HTERT RPE-1 (cell line): ENCODE results near the gene TLR2.

Source experiments
- in situ Hi-C: fragments of 300-500 bp; cut with MboI; formaldehyde crosslinking; loops from 4 replicates; pipeline ENCODE4 v1.14.3; 2020; ENCODE audit warnings: low sequenced_read_pairs

TLR2 gene

DNA sequence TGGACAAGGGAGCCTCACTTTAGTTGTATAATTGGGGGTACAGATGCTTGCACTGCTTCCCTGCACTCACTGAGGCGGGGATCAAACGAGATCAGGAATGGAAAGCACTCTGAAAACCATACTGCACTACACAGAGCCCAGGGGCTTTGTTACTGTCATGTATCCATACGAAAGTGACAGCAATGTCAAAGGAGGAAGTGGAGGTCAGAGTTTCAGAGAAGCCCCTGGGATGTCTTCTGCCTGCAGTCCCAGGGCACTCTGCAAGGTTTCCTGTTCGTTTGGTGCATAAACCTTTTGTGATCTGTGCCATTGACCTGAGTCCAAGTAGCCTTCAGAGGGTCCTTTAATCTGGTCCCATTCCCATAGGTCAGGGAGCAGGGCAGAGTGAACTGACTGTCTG, 44.6 kb downstream of the TLR2 start:
- in situ Hi-C loops, result no loop called here

DNA sequence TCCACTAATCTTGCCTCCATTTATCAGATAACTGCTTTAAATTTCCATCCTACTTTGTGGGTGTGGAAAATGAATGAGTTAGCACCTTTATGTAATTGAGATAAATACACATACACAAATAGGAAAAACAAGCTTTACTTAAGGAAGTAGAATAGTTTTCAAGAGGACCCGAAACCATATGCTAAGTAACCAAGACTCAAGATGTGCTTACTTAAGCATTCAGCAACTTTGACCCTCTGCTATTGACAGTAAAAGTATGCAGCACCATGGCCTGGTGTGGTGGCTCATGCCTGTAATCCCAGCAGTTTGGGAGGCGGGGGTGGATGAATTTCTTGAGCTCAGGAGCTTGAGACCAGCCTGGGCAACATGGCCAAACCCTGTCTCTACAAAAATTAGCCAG, 45.8 kb downstream of the TLR2 start:
- in situ Hi-C loops, result no loop called here

DNA sequence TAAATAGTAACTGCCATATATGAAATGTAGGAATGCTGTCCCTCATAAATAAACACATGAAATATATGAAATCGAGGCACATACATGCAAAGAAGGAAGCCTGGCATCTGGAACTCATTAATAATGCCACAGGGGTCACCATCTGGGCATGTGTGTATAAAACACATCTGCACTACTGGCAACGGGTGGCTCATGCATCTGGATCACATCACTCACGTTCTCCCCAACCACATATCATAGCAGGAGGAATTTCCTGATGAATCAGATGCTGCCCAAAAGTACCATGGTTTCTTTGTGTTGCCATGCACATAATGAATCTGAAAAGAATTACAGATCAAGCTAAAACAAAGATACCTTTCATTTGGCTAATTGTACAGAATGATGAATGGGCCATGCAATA, 47.2 kb downstream of the TLR2 start:
- in situ Hi-C loops, result no loop called here

DNA sequence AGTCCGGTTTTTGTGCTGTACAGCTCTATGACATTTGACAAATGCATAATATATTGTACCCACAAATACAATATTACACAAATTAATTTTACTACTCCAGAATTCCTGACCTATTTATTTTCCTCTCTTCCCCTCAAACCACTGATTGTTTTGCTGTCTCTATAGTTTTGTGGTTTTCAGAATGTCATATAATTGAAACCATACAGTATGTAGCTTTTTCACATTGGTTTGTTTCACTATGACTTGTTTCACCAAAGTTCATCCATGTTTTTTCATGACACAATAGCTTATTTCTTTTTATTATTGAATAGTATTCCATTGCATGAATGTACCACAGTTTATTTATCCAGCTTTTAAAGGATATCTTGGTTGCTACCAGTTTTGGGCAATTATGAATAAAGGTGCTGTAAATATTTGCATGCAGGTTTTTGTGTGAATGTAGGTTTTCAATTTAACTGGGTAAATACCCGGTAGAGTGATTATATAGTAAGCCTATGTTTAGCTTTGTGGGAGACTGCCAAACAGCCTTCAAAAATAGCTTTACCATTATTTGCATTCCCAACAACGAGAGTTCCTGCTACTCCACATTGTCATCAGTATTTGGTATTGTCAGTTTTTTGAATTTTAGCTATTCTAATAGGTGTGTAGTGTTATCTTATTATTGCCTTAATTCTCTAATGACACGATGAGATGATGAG, 49.8 kb downstream of the TLR2 start:
- in situ Hi-C loops, result no loop called here

DNA sequence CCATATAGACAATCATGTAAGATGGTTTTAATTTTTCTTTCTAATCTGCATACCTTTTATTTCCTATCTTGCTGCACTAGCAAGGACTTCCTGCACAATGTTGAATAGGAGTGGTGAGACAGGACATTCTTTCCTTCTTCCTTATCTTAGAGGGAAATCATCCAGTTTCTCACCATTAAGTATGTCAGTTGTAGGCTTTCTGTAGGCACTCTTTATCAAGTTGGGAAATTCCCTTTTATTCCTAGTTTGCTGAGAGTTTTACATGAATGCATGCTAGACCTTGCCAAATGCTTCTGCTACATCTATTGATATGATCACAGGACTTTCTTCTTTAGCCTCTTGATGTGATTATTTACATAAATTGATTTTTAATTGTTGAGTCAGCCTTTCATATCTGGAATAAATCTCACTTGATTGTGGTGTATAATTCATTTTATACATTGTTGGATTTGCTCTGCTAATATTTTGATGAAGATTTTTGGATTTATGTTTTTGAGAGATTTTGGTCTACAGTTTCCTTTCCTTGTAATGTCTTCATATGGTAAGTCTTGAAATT, 51.9 kb downstream of the TLR2 start:
- in situ Hi-C loops, result no loop called here

DNA sequence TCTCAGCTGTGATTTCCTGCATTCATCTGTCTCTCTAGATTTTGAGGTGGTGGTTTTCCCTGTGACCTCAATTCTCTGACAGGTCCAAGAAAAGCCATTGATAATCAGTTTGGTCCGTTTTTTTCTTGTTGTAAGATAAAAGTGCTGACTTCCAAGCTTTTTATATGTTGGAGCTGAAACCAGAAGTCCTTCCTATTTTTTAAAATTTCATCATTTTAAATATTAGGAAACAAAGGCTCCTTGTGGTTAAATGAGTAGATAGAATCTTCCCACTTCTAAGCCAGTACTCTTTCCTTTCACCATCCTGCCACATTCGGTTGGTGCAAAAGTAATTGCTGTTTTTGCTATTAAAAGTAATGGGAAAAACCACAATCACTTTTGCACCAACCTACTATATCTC, 57.5 kb downstream of the TLR2 start:
- in situ Hi-C loops, result no loop called here

DNA sequence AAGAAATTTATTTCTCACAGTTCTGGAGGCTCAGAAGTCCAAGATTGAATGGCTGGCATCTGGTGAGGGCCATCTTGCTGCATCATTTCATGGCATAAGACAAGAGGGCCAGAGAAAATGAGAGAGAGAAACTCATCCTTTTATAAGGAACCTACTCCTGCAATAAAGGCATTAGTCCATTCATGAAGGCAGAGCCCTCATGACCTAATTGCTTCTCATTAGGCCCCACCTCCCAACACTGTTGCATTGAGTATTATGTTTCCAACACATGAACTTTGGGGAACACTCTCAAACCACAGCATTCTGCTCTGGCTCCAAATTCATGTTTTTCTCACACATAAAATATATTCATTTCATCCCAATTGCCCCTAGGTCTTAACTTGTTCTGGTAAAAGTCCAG, 61.6 kb downstream of the TLR2 start:
- in situ Hi-C loops, result no loop called here

DNA sequence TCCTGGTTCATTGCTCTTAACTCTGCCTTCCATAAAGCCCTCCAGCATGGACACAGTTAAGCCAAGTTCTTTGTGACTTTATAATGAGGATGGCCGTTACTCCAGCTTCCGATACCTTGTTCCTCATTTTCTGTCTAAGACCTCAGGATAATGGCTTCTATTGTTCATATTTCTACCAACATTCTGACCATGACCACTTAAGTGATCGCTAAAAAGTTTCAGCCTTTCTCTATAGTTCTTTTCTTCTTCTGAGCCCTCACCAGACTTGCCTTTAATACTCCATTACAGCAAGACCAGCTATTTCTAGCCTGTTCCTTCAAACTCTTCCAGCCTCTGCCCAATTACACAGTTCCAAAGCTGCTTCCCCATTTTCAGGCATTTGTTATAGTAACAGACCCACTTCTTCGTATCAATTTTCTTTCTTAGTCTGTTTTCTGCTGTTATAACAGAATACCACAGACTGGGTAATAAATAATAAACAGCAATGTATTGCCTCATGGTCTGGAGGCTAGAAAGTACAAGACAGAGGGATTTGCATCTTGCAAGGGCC, 63.4 kb downstream of the TLR2 start:
- in situ Hi-C loops, result no loop called here

DNA sequence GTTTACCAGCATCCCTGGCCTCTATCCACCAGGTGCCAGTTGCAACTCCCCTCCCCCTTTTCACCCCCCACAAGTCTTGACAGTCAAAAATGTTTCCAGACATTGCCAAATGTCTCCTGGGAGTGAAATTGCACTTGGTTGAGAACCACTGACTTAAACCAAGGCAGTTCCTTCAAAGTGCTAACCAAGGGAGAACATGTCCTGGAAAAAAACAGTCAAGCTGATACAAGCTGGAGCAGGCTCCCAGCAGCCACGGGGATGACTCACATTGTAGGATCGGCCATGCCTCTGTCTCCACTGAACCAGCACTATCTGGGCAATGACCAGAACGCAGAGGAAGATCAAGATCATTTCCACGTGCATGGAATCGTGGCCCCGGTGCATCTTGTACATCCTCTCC, 64.3 kb downstream of the TLR2 start:
- in situ Hi-C loops, result no loop called here

DNA sequence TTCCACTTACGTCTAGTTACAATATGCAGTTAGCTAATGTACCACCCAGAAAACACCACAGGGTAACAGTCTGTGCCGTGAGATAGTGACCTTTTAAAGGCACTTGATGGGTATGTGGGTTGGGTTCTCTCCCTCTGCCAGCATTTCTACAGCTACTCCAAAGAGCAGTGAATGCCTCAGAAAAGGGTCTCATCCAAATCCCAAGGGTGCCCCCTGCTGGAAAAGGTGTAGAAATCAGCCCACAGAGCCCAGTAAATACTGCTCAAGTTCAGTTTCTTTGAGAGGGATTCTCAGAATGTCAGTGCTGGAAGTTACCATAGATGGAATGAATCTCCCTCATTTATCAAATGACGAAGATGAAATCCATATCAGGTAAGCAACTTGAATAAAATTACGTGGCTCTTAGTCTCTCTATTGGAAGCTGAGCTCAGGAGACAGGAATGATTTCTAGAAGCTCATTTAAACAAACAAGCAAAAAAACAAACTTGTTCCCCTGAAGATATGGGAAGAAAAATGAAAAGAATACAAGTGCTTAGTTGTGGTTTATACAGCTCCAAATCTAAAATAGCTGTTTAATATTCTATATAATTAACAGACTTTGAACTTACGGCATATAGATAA, 66.2 kb downstream of the TLR2 start:
- in situ Hi-C loops, result no loop called here

DNA sequence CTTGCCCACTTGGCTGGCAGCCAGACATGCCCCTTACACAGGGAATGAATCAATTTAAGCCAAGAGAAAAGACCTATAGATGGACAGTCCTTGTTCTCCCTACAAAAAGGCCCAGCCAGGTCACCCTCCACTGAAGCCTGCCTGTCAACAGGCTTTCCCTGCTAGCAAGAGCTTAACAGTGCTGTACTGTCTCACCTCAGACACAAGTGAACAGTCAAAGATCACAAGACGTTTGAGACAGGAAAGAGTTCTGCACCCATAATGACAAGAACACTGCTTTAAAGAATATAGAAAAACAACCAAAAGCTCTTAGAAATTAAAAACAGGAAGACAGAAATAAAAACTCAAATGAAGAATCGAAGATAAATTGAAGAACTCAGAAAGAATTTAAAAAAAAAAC, 71.1 kb downstream of the TLR2 start:
- in situ Hi-C loops, result no loop called here
